HEK293 (cell line): ENCODE data around the gene ELOVL6.

Source experiments
- AEBP2 ChIP-seq: fragments of 450-650 bp; formaldehyde crosslinking; IDR thresholded peaks from 2 replicates; pipeline ENCODE4 v1.5.1; 2016; ENCODE audit warnings: missing biosample characterization, missing genetic modification characterization, borderline replicate concordance
- CTCF ChIP-seq: fragments of 450-650 bp; formaldehyde crosslinking; IDR thresholded peaks from 2 replicates; pipeline ENCODE4 v1.5.1; 2016; ENCODE audit warnings: missing biosample characterization, missing genetic modification characterization
- KLF9 ChIP-seq: fragments of 450-650 bp; formaldehyde crosslinking; IDR thresholded peaks from 2 replicates; pipeline ENCODE4 v1.5.1; 2016; ENCODE audit warnings: missing biosample characterization, missing genetic modification characterization, low read depth
- OVOL3 ChIP-seq: fragments of 450-650 bp; formaldehyde crosslinking; IDR thresholded peaks from 2 replicates; pipeline ENCODE4 v1.5.1; 2016; ENCODE audit warnings: missing biosample characterization, missing genetic modification characterization
- ZNF350 ChIP-seq: fragments of 450-650 bp; formaldehyde crosslinking; IDR thresholded peaks from 2 replicates; pipeline ENCODE4 v1.5.0; 2017; ENCODE audit warnings: missing biosample characterization, mild to moderate bottlenecking, missing genetic modification characterization
- ZNF645 ChIP-seq: fragments of 450-650 bp; formaldehyde crosslinking; IDR thresholded peaks from 2 replicates; pipeline ENCODE4; 2016; ENCODE audit warnings: missing biosample characterization, missing genetic modification characterization
- TF ChIP-seq, protein P1 (sequence below): IDR thresholded peaks from 2 replicates; pipeline ENCODE4 v1.6.1; 2011; ENCODE audit warnings: mild to moderate bottlenecking, low read depth, low read length, borderline replicate concordance

DNA sequence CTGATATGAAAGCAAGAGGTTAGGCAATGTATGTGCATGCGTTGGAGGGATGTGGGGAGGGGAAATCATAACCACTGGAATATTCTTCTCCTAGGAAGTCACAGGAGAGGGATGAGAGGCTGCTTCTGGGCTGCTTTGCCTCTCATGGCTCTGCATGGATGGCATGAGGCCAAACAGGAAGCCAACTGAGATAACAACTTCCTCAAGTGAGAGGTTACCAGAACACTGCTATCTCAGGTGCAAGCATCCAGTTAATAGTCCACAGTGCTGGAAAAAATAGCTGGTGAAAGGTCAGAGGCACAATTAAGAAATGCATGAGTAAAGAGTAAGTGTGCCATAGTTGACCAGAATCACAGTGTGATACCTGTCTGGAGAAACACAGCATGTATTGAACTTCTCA lies 113.3 kb downstream of the ELOVL6 start:
- no peak for TF ChIP-seq OVOL3 (tag by site-specific recombination)
- no peak for TF ChIP-seq CTCF (tag by site-specific recombination)
- TF ChIP-seq AEBP2 (tag by site-specific recombination): no peak
- TF ChIP-seq KLF9 (tag by site-specific recombination): no peak
- TF ChIP-seq, protein P1, sequence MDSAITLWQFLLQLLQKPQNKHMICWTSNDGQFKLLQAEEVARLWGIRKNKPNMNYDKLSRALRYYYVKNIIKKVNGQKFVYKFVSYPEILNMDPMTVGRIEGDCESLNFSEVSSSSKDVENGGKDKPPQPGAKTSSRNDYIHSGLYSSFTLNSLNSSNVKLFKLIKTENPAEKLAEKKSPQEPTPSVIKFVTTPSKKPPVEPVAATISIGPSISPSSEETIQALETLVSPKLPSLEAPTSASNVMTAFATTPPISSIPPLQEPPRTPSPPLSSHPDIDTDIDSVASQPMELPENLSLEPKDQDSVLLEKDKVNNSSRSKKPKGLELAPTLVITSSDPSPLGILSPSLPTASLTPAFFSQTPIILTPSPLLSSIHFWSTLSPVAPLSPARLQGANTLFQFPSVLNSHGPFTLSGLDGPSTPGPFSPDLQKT: no peak
- TF ChIP-seq ZNF645 (tag by site-specific recombination): no peak
- TF ChIP-seq ZNF350 (tag by site-specific recombination): no peak
